Measurements from ENCODE around the gene RNASE11. TPM values are rescaled to one million over a fixed set of nuclear protein-coding genes. Genes with fewer than 3 reads are reported as not detected.

The RNASE11 gene
- total and polyA plus RNA-seq, 4 donors = not detected

GRCh38 chr14:20630340-20631022 lies 42.7 kb upstream of the RNASE11 start:
- no peak overlapping the region for H3K27ac ChIP-seq (ENCODE audit: low read depth in 1 of 2, low read length in 2 of 2)
- H3K27me3 ChIP-seq (ENCODE audit: control insufficient read depth in 4 of 4, insufficient read depth in 4 of 4, low read length in 3 of 4) = peaks cover 0 to 31% (median 14%) of the 10 kb centered on the region in 4 donors
- peaks cover 3 to 14% (median 6%) of the 10 kb centered on the region in 4 donors for H3K4me1 ChIP-seq (ENCODE audit: control insufficient read depth in 4 of 4, insufficient read depth in 4 of 4, low read length in 3 of 4)
- H3K9ac ChIP-seq (ENCODE audit: low read depth in 1 of 2, low read length in 2 of 2) = no peak overlapping the region
- DNase-seq (ENCODE audit: low spot score) = no peak
- peaks cover 0 to 2% (median 0%) of the 10 kb centered on the region in 4 donors for H3K9me3 ChIP-seq (ENCODE audit: control insufficient read depth in 4 of 4, low read length in 3 of 4)
- H3K36me3 ChIP-seq (ENCODE audit: control insufficient read depth in 4 of 4, insufficient read depth in 3 of 4, low read depth in 1 of 4, low read length in 3 of 4) = no peaks in the 10 kb centered on the region
- WGBS = 6% methylated on average over 23 of the region's 23 CpGs
- peak overlapping the region in 1 of 3 donors; percentile 16 for H3K4me3 ChIP-seq (ENCODE audit: low read depth in 1 of 3, low read length in 3 of 3)
- TF ChIP-seq MAX (IDR thresholded peaks at IDR 0.05) = no peak

- Histone ChIP-seq H3K9ac (ENCODE audit: low read depth in 1 of 2, low read length in 2 of 2) (no peak overlapping the region), H3K4me3 (ENCODE audit: low read depth in 1 of 3, low read length in 3 of 3) (no peak overlapping the region), H3K36me3 (ENCODE audit: control insufficient read depth in 4 of 4, insufficient read depth in 3 of 4, low read depth in 1 of 4, low read length in 3 of 4) (no peaks in the 10 kb centered on the region), H3K9me3 (ENCODE audit: control insufficient read depth in 4 of 4, low read length in 3 of 4) (peaks cover 0 to 2% (median 0%) of the 10 kb centered on the region in 4 donors), H3K4me1 (ENCODE audit: control insufficient read depth in 4 of 4, insufficient read depth in 4 of 4, low read length in 3 of 4) (peaks cover 3 to 15% (median 7%) of the 10 kb centered on the region in 4 donors), H3K27ac (ENCODE audit: low read depth in 1 of 2, low read length in 2 of 2) (no peak overlapping the region), H3K27me3 (ENCODE audit: control insufficient read depth in 4 of 4, insufficient read depth in 4 of 4, low read length in 3 of 4) (peaks cover 0 to 29% (median 14%) of the 10 kb centered on the region in 4 donors)
- TF ChIP-seq TAF1 (conservative IDR thresholded peaks at IDR 0.05) = no peak
- TF ChIP-seq REST (IDR thresholded peaks at IDR 0.05) = no peak
- no peak for TF ChIP-seq GABPA (IDR thresholded peaks at IDR 0.05 in 1 of 2, conservative IDR thresholded peaks at IDR 0.05 in 1 of 2)
- no peak for TF ChIP-seq YY1 (IDR thresholded peaks at IDR 0.05)
- no peak for TF ChIP-seq CTCF (IDR thresholded peaks at IDR 0.05; ENCODE audit: low read depth, low read length, missing input control)
- no peak for TF ChIP-seq ZBTB33 (IDR thresholded peaks at IDR 0.05)
- TF ChIP-seq FOXA1 (IDR thresholded peaks at IDR 0.05) = no peak
- TF ChIP-seq RXRA (IDR thresholded peaks at IDR 0.05) = no peak
- no peak for TF ChIP-seq EGR1 (IDR thresholded peaks at IDR 0.05; ENCODE audit: low read depth in 2 of 2)
- TF ChIP-seq FOXA2 (IDR thresholded peaks at IDR 0.05) = no peak
- no peak for TF ChIP-seq ATF3 (IDR thresholded peaks at IDR 0.05)
- no peak for TF ChIP-seq HNF4A (conservative IDR thresholded peaks at IDR 0.05)
- TF ChIP-seq JUND (IDR thresholded peaks at IDR 0.05) = no peak
- no peak for DNase-seq (ENCODE audit: low spot score)
- WGBS = 46% methylated on average over 10 of the region's 10 CpGs
Observed at GRCh38 chr14:20628063-20628854, 40.5 kb upstream of the RNASE11 start.

Measured in liver (tissue), 9 donors.